ENCODE data around the gene SLC9A3. TPM values are rescaled to one million over a fixed set of nuclear protein-coding genes. Genes with fewer than 3 reads are reported as not detected.

The SLC9A3 gene
- total and polyA plus RNA-seq, 2 experiments from 2014 or later: 1.2 to 1.7 TPM

DNA sequence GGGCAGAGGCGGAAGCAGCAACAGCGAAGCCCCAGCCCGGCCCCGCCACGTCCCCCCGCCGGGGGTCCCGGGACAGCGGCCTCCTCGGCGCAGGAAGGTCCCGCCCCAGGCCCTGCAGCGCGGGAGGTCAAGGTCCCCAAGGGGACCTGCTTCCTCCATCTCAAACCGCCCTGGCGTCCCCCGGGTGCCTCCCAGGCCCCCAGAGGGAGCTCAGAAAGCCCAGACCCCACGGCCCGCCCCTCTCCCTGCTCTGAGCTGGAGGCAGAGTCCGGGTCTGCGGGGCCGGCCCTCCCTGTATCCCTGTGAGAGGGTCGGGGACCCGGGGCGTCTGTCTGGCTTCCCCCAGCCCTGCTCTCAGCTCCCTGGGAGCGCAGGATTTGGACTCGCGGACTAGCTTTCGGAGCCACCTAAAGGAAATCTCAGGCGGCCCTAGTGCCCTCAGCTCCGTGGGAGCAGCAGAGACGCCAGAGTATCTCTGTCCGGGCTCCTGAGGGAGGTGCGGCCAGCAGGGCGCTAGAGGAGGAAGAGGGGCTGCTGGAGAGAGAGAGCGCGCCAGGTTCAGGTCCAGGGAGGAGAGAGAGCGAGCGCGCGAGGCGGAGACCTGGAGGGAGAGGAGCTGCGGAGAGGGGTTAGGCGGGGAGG is 50.6 kb downstream of the SLC9A3 start:
- Histone ChIP-seq H3K36me3 (ENCODE audit: low read depth) (no peaks in the 10 kb centered on the region), H3K4me3 (peak overlapping the region; percentile 88), H2AFZ (peak overlapping the region; percentile 76), H3K9ac (peak overlapping the region; percentile 77), H3K9me2 (ENCODE audit: insufficient read depth) (no peaks in the 10 kb centered on the region), H3K27ac (no peak overlapping the region), H3K4me2 (ENCODE audit: unreplicated experiment) (peak overlapping the region; percentile 94), H4K20me1 (ENCODE audit: insufficient read depth) (no peaks in the 10 kb centered on the region), H3K79me2 (ENCODE audit: insufficient read depth) (peaks cover 9% of the 10 kb centered on the region; the same call in 1 of the 2 replicates), H3K4me1 (ENCODE audit: insufficient read depth) (no peaks in the 10 kb centered on the region; the same call in 1 of the 2 replicates), H3K27me3 (replicated peaks; ENCODE audit: insufficient read depth) (peaks cover 27% of the 10 kb centered on the region), H3F3A (ENCODE audit: insufficient read depth) (no peaks in the 10 kb centered on the region), H3K9me3 (ENCODE audit: low read depth) (no peaks in the 10 kb centered on the region)
- no peak for TF ChIP-seq EZH2phosphoT487 (IDR thresholded peaks at IDR 0.05; ENCODE audit: insufficient read depth, low read depth)
- TF ChIP-seq EZH2 (IDR thresholded peaks at IDR 0.05; ENCODE audit: insufficient read depth, poor library complexity, severe bottlenecking): no peak
- DNase-seq: peak; percentile 67
- WGBS, 2 experiments (ENCODE audit: low coverage in 1 of 2, low lambda C conversion rate in 2 of 2, missing lambda C conversion rate in 2 of 2): 2% methylated on average over 26 of the region's 44 CpGs
- in situ Hi-C loops (cut with MboI): no loop called here

DNA sequence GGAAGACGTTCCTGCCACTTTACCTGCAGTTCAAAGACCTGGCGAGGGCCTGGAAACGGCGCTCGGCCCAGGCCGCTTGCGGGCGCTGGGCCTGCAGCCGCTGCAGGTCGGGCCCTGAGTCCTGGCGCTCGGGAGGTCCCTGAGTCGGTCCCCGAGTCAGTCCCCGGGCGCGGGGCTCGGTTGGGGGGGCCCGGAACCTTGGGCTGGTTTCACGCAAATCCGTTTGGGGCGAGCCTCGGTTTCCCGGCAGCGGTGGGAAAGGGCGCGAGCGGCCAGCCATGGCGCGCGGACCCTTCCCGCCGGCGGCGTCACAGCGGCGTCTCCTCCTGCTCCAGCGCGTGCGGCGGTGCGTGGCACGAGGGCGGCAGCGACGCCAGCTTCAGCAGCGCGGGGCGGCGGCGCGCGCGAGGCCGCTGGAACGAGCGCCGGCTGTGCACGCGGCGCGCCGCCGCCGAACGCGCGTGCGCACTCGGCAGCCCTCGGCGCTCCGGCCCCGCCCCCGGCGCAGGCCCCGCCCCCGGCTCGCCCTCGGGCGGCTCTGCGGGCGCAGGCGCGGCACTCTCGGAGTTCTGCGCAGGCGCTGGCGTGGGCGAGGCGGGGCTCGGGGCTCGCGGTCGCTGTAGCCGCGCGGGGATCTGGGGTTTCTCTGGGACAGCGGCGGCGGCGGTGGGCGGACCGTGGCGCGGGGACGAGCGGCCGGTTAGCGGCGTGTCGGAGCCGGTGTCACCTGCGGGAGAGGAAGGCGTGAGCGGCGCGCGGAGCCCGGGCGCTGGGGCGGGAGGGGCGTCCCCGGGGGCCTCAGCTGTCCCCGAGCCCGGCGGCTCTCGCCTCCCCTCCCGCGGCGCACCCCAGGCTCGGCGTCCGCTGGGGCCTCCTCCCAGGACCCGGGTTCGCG is 51.3 kb downstream of the SLC9A3 start:
- peak overlapping the region; percentile 63 for H3K27ac ChIP-seq
- no peaks in the 10 kb centered on the region for H3K36me3 ChIP-seq (ENCODE audit: low read depth)
- peak overlapping the region; percentile 76 for H2AFZ ChIP-seq
- TF ChIP-seq EZH2phosphoT487 (IDR thresholded peaks at IDR 0.05; ENCODE audit: insufficient read depth, low read depth) (no peak), EZH2 (IDR thresholded peaks at IDR 0.05; ENCODE audit: insufficient read depth, poor library complexity, severe bottlenecking) (no peak)
- peaks cover 27% of the 10 kb centered on the region for H3K27me3 ChIP-seq (replicated peaks; ENCODE audit: insufficient read depth)
- no peaks in the 10 kb centered on the region; the same call in 1 of the 2 replicates for H3K4me1 ChIP-seq (ENCODE audit: insufficient read depth)
- WGBS, 2 experiments (ENCODE audit: low coverage in 1 of 2, low lambda C conversion rate in 2 of 2, missing lambda C conversion rate in 2 of 2): 0 to 1% methylated on average over 18 to 75 of the region's 137 CpGs
- DNase-seq: peak; percentile 94
- H3K4me2 ChIP-seq (ENCODE audit: unreplicated experiment): peak overlapping the region; percentile 94
- in situ Hi-C loops (cut with MboI): no loop called here
- H3K9me2 ChIP-seq (ENCODE audit: insufficient read depth): no peaks in the 10 kb centered on the region
- no peaks in the 10 kb centered on the region for H4K20me1 ChIP-seq (ENCODE audit: insufficient read depth)
- no peaks in the 10 kb centered on the region for H3F3A ChIP-seq (ENCODE audit: insufficient read depth)
- H3K4me3 ChIP-seq: peak overlapping the region; percentile 88
- peaks cover 9% of the 10 kb centered on the region; the same call in 1 of the 2 replicates for H3K79me2 ChIP-seq (ENCODE audit: insufficient read depth)
- peak overlapping the region; percentile 91 for H3K9ac ChIP-seq
- no peaks in the 10 kb centered on the region for H3K9me3 ChIP-seq (ENCODE audit: low read depth)

DNA sequence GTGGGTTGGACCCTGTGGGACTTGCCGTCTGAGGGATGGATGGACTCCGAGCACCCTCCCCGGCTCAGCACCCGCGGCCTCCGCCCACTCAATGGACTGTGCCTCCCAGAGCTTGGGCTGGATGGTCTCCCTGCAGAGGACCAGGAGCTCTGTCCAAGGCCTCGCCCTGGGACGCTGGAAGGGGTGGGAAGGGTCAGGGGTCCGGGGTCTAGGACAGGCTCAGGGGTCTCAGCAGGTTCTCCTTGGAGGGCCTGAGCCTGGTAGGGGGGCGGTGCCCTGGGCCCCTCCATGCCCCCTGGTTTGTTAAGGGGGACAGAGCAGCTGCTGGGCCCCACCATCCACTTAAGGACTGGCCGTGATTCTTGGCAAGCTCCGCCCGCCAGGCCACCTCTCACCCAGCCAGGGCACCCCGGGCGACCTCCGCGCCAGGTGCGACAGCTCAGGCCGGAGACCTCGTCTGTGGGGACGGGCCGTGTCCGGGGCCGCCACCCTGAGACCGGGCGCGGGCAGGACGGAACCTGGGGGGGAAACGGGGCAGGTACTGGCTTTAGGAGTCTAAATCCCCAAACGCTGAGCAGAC is 52.1 kb downstream of the SLC9A3 start:
- peak; percentile 71 for DNase-seq
- in situ Hi-C loops (cut with MboI): no loop called here
- Histone ChIP-seq H3K4me2 (ENCODE audit: unreplicated experiment) (peak overlapping the region; percentile 83), H3K27me3 (replicated peaks; ENCODE audit: insufficient read depth) (peaks cover 21% of the 10 kb centered on the region), H4K20me1 (ENCODE audit: insufficient read depth) (no peaks in the 10 kb centered on the region), H2AFZ (peak overlapping the region; percentile 72), H3K4me1 (ENCODE audit: insufficient read depth) (no peaks in the 10 kb centered on the region; the same call in 1 of the 2 replicates), H3K9me3 (ENCODE audit: low read depth) (no peaks in the 10 kb centered on the region), H3K79me2 (ENCODE audit: insufficient read depth) (peaks cover 9% of the 10 kb centered on the region; the same call in 1 of the 2 replicates), H3K9me2 (ENCODE audit: insufficient read depth) (no peaks in the 10 kb centered on the region), H3K4me3 (peak overlapping the region; percentile 88), H3K9ac (peak overlapping the region; percentile 91), H3F3A (ENCODE audit: insufficient read depth) (no peaks in the 10 kb centered on the region), H3K27ac (peak overlapping the region; percentile 63), H3K36me3 (ENCODE audit: low read depth) (no peaks in the 10 kb centered on the region)
- WGBS, 2 experiments (ENCODE audit: low coverage in 1 of 2, low lambda C conversion rate in 2 of 2, missing lambda C conversion rate in 2 of 2): 4 to 8% methylated on average over 15 to 25 of the region's 30 CpGs
- TF ChIP-seq EZH2 (IDR thresholded peaks at IDR 0.05; ENCODE audit: insufficient read depth, poor library complexity, severe bottlenecking): no peak
- no peak for TF ChIP-seq EZH2phosphoT487 (IDR thresholded peaks at IDR 0.05; ENCODE audit: insufficient read depth, low read depth)

DNA sequence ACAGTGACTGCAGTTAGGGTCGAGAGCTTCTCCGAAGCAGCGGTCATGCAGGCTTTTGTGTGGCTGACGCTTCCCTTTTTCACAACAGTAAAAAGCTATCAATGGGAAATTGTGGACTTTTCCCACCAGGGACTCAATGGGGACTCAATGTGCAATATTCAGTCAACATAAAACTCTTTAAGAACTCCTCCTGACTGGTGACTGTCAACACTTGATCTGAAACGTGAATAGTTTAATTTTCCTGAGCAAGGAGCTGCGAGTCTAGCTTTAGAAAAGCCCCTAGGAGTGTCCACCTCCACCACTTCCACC is 52.5 kb downstream of the SLC9A3 start:
- no peaks in the 10 kb centered on the region for H3K36me3 ChIP-seq (ENCODE audit: low read depth)
- H3K27ac ChIP-seq: no peak overlapping the region
- H3K4me2 ChIP-seq (ENCODE audit: unreplicated experiment): peak overlapping the region; percentile 83
- H4K20me1 ChIP-seq (ENCODE audit: insufficient read depth): no peaks in the 10 kb centered on the region
- H3K27me3 ChIP-seq (replicated peaks; ENCODE audit: insufficient read depth): peaks cover 16% of the 10 kb centered on the region
- H2AFZ ChIP-seq: no peak overlapping the region; the same call in 1 of the 2 replicates
- H3K4me1 ChIP-seq (ENCODE audit: insufficient read depth): no peaks in the 10 kb centered on the region; the same call in 1 of the 2 replicates
- peaks cover 9% of the 10 kb centered on the region; the same call in 1 of the 2 replicates for H3K79me2 ChIP-seq (ENCODE audit: insufficient read depth)
- DNase-seq: no peak
- no peaks in the 10 kb centered on the region for H3K9me3 ChIP-seq (ENCODE audit: low read depth)
- H3K4me3 ChIP-seq: peak overlapping the region; percentile 88
- peak overlapping the region; percentile 91 for H3K9ac ChIP-seq
- in situ Hi-C loops (cut with MboI): no loop called here
- TF ChIP-seq EZH2phosphoT487 (IDR thresholded peaks at IDR 0.05; ENCODE audit: insufficient read depth, low read depth) (no peak), EZH2 (IDR thresholded peaks at IDR 0.05; ENCODE audit: insufficient read depth, poor library complexity, severe bottlenecking) (no peak)
- H3K9me2 ChIP-seq (ENCODE audit: insufficient read depth): no peaks in the 10 kb centered on the region
- H3F3A ChIP-seq (ENCODE audit: insufficient read depth): no peaks in the 10 kb centered on the region
- WGBS, 2 experiments (ENCODE audit: low coverage in 1 of 2, low lambda C conversion rate in 2 of 2, missing lambda C conversion rate in 2 of 2): 48 to 54% methylated on average over 6 of the region's 6 CpGs

All from GM23248 (cell line).